GM21526 (cell line): ENCODE data around the gene PACSIN2.

Experiments
- ATAC-seq: cut with Tn5 transposase; IDR thresholded peaks from one replicate; pipeline ENCODE4 v1.9.1; 2021; ENCODE audit warnings: moderate library complexity; ENCODE audit not compliant: unreplicated experiment, low FRiP score

The PACSIN2 gene

GRCh38 chr22:42909363-42910058, 105.4 kb downstream of the PACSIN2 start:
- ATAC-seq = no peak

- no peak for ATAC-seq
These were observed 106.6 kb downstream of the PACSIN2 start for GRCh38 chr22:42908374-42908746.

- no peak for ATAC-seq
These were observed 107.3 kb downstream of the PACSIN2 start for GRCh38 chr22:42907404-42908373.

GRCh38 chr22:42906605-42907348, 108.2 kb downstream of the PACSIN2 start:
- ATAC-seq = no peak

GRCh38 chr22:42905702-42906183, 109.2 kb downstream of the PACSIN2 start:
- no peak for ATAC-seq

- no peak for ATAC-seq
These were observed 109.7 kb downstream of the PACSIN2 start for GRCh38 chr22:42905217-42905616.

- ATAC-seq = no peak
These were observed 110.9 kb downstream of the PACSIN2 start for GRCh38 chr22:42904050-42904449.

- ATAC-seq = no peak
These were observed 112.0 kb downstream of the PACSIN2 start for GRCh38 chr22:42902875-42903510.

GRCh38 chr22:42901790-42902508, 113.0 kb downstream of the PACSIN2 start:
- no peak for ATAC-seq

- ATAC-seq = no peak
These were observed 117.0 kb downstream of the PACSIN2 start for GRCh38 chr22:42897960-42898359.

DNA sequence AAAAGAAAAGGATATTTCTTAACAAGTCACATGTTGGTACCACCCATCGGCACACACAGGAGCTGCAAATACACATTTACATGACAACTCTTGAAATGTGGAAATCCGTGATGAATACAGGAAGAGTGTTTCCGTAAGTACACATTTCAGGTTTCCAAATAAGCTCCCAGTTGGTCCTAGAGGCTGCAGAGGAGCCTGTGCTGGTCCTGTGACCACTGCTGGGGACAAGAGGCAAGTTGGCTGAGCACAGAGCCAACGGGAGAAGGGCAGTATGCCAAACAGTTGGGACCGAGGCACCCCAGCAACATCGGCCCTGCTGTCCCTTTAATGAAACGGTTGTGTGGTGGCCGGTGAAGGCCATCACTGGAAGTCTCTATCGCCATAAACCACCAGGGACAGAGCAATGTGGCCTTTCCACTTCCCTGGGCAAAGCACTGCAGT, 119.4 kb downstream of the PACSIN2 start:
- no peak for ATAC-seq

GRCh38 chr22:42895087-42895486, 119.9 kb downstream of the PACSIN2 start:
- no peak for ATAC-seq

GRCh38 chr22:42893371-42894150, 121.4 kb downstream of the PACSIN2 start:
- no peak for ATAC-seq

DNA sequence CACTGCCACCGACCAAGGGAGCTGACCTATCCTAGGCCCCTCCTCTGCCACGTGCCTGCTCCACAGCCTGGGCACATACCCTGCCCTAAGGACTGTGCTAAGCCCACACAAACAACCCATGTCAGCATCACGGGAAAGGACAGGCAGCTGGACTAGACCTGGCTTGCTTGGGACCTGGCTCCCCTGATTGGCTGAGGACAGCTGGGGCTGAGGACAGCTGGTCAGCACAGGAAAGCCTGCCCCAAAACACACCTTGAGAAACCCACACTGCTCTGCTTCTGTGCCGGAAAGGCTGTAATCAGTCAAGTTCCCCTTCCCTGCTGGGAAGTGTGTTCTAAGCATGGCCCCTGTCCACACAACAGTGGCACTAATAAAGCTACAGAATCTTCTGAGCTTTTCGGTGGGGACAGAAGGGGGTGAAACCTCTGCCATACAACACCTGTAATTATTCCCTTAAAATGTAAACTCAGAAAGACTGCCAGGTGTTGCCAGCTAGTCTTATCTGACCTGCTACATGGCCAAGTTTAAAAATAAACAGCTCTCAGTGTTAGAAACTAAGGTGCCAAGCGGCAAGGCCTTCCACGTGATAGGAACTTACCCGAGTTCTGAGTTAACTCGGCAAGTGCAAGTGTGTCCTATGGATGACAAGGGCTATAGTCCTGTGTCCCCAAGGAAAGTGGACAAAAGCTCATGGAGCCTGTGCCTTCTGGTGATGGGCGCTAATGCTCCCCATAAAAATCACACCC, 122.2 kb downstream of the PACSIN2 start:
- ATAC-seq = no peak

- ATAC-seq = no peak
These were observed 122.8 kb downstream of the PACSIN2 start for GRCh38 chr22:42892156-42892555.

GRCh38 chr22:42891696-42892095, 123.3 kb downstream of the PACSIN2 start:
- ATAC-seq = no peak

DNA sequence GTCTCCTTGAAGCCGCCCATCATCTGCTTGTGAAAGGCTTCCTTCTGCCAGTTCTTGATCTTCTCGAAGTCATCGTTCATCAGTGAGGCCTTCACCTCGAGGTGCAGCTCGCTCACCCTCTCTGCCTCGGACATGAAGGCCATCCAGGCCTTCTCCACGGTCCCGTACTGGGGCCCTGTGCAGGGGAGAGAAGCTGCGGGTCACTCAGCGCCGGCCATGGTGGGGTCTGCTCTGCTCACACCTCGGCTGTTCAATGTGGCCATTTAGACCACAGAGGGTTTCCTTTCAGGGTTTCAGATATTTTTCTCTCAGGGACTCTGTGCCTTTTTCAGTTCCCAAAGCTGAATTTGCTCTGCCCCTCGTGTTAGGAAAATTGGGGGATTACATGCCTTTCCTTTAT, 123.9 kb downstream of the PACSIN2 start:
- ATAC-seq = no peak

- ATAC-seq = no peak
These were observed 125.6 kb downstream of the PACSIN2 start for GRCh38 chr22:42889304-42889703.
